HG03103 (cell line): ENCODE measurements around the gene NRG4.
"Not testable (repeated sequence)": the region's sequence is repeated elsewhere in the genome, so short reads cannot be mapped to it uniquely, and the experiment has no call there.

Experiments
- ATAC-seq: cut with Tn5 transposase; IDR thresholded peaks from one replicate; pipeline ENCODE4 v1.9.1; 2021; ENCODE audit warnings: low read depth; ENCODE audit not compliant: unreplicated experiment

NRG4 gene

GRCh38 chr15:75928680-75929608 lies 83.3 kb downstream of the NRG4 start:
- ATAC-seq, result no peak

GRCh38 chr15:75927601-75928000 lies 84.6 kb downstream of the NRG4 start:
- ATAC-seq, result no peak

- no peak for ATAC-seq
These were observed 85.3 kb downstream of the NRG4 start for GRCh38 chr15:75926931-75927330.

- no peak for ATAC-seq
These were observed 86.8 kb downstream of the NRG4 start for GRCh38 chr15:75925440-75925839.

GRCh38 chr15:75924576-75924975 lies 87.6 kb downstream of the NRG4 start:
- no peak for ATAC-seq

- ATAC-seq, result no peak
These were observed 88.5 kb downstream of the NRG4 start for GRCh38 chr15:75923756-75924155.

- no peak for ATAC-seq
These were observed 90.2 kb downstream of the NRG4 start for GRCh38 chr15:75921732-75922703.

- ATAC-seq, result no peak
These were observed 92.1 kb downstream of the NRG4 start for GRCh38 chr15:75920079-75920478.

- ATAC-seq, result no peak
These were observed 94.1 kb downstream of the NRG4 start for GRCh38 chr15:75918135-75918534.

GRCh38 chr15:75916978-75917377 lies 95.2 kb downstream of the NRG4 start:
- no peak for ATAC-seq

- not testable (repeated sequence) for ATAC-seq
These were observed 101.9 kb downstream of the NRG4 start for GRCh38 chr15:75910355-75910754.

GRCh38 chr15:75905231-75905630 lies 107.0 kb downstream of the NRG4 start:
- ATAC-seq, result no peak

- ATAC-seq, result peak; percentile 93
These were observed 108.6 kb downstream of the NRG4 start, which contains the start of gene FBXO22 for GRCh38 chr15:75903331-75904239. FBXO22 (plus strand) TSS chr15:75903878; CDS start chr15:75903964, 86 bp downstream.

- no peak for ATAC-seq
These were observed 110.1 kb downstream of the NRG4 start for GRCh38 chr15:75902129-75902557.

GRCh38 chr15:75900577-75900976 lies 111.6 kb downstream of the NRG4 start:
- no peak for ATAC-seq

GRCh38 chr15:75895731-75896130 lies 116.5 kb downstream of the NRG4 start:
- no peak for ATAC-seq

- no peak for ATAC-seq
These were observed 120.3 kb downstream of the NRG4 start for GRCh38 chr15:75891895-75892294.
